ENCODE data around the gene SLC25A1. TPM values are rescaled to one million over a fixed set of nuclear protein-coding genes. Genes with fewer than 3 reads are reported as not detected.

Gene SLC25A1
- total RNA-seq, 1 donor, result 63.7 TPM

DNA sequence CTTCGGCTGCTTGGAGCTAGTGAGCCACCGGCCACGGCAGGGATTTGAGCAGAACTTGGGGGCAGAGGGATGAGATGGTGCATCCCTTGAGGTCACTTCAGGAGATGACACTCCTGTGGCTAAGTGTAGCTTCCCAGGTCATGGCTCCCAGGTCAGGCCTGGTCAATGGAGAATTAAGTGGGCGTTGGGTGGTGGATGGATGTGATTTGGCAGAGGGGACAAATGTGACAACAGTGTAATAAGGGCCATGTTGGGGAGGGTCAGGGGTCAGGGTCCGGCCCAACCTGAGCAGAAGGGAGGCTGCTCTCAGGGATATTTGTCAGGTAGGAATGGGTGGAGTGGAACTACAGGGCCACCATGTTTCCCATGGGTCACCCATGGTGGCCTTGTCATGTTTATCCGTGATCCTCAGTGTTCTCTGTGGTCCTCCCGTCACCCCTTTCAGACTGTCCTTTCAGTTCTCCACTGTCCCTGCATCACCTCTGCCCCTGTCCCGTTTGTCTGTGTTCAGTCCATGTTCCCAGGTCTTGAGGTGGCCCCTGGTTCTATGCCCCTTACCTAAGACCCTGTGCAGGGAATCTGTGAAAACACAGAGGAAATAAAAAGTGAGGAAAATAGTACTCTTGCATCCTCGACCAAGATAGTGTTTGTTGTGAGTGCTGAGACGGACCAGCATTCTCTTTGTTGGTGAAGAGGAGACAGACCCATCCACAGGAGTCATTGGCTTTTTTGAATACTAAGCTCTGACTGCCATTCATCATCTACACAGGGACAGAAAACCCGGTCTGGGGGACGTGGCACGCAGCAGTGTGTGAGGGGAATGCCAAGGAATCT, 6.1 kb downstream of the SLC25A1 start:
- peak; percentile 56 for DNase-seq (ENCODE audit: insufficient read length, low spot score, missing footprints)
- peaks cover 21% of the 10 kb centered on the region for H3K27me3 ChIP-seq (ENCODE audit: insufficient read depth, low read length)
- H3K36me3 ChIP-seq (ENCODE audit: insufficient read depth, low read length), result peaks cover 3% of the 10 kb centered on the region
- H3K4me1 ChIP-seq (ENCODE audit: insufficient read depth, low read length), result peaks cover 39% of the 10 kb centered on the region
- H3K4me3 ChIP-seq (ENCODE audit: insufficient read depth, low read length), result peak overlapping the region; percentile 99
- peaks cover 69% of the 10 kb centered on the region for H3K79me2 ChIP-seq (ENCODE audit: insufficient read depth, low read length)
- H4K20me1 ChIP-seq (ENCODE audit: insufficient read depth, low read length), result peaks cover 40% of the 10 kb centered on the region
- peak overlapping the region; percentile 93 for H3K4me2 ChIP-seq (ENCODE audit: insufficient read depth, low read length)
- H3K9me3 ChIP-seq (ENCODE audit: low read depth, low read length), result no peaks in the 10 kb centered on the region
- H2AFZ ChIP-seq (ENCODE audit: low read length), result peak overlapping the region; percentile 95
- TF ChIP-seq, protein P1, sequence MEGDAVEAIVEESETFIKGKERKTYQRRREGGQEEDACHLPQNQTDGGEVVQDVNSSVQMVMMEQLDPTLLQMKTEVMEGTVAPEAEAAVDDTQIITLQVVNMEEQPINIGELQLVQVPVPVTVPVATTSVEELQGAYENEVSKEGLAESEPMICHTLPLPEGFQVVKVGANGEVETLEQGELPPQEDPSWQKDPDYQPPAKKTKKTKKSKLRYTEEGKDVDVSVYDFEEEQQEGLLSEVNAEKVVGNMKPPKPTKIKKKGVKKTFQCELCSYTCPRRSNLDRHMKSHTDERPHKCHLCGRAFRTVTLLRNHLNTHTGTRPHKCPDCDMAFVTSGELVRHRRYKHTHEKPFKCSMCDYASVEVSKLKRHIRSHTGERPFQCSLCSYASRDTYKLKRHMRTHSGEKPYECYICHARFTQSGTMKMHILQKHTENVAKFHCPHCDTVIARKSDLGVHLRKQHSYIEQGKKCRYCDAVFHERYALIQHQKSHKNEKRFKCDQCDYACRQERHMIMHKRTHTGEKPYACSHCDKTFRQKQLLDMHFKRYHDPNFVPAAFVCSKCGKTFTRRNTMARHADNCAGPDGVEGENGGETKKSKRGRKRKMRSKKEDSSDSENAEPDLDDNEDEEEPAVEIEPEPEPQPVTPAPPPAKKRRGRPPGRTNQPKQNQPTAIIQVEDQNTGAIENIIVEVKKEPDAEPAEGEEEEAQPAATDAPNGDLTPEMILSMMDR (IDR thresholded peaks at IDR 0.05; ENCODE audit: extremely low read depth, low read depth, low read length), result no peak
- H3K27ac ChIP-seq (ENCODE audit: low read depth, low read length), result peak overlapping the region; percentile 90

DNA sequence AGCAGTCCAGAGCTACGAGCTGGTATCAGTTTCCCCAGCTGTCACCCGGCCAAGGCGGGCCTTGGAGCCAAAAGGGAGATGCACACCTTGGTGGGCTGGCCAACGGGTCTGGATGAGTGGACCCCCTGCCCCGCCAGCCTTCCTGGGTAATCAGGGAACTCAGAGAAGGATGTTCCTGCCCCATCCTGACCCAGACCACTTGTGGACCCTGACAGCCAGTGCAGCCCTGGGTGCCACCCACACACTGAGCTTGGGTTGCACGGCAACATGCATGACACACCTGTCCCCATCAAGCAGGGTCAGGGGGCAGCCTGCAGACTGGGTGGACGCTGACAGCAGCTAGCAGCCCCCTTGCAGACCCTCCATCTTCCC, 8.6 kb downstream of the SLC25A1 start:
- peak; percentile 42 for DNase-seq (ENCODE audit: insufficient read length, low spot score, missing footprints)
- peak overlapping the region; percentile 63 for H3K4me3 ChIP-seq (ENCODE audit: insufficient read depth, low read length)
- H3K27ac ChIP-seq (ENCODE audit: low read depth, low read length), result no peak overlapping the region
- peaks cover 45% of the 10 kb centered on the region for H3K79me2 ChIP-seq (ENCODE audit: insufficient read depth, low read length)
- H3K27me3 ChIP-seq (ENCODE audit: insufficient read depth, low read length), result peaks cover 31% of the 10 kb centered on the region
- TF ChIP-seq, protein P1 (IDR thresholded peaks at IDR 0.05; ENCODE audit: extremely low read depth, low read depth, low read length), result no peak
- H3K4me2 ChIP-seq (ENCODE audit: insufficient read depth, low read length), result peak overlapping the region; percentile 81
- no peaks in the 10 kb centered on the region for H3K36me3 ChIP-seq (ENCODE audit: insufficient read depth, low read length)
- peak overlapping the region; percentile 80 for H2AFZ ChIP-seq (ENCODE audit: low read length)
- no peaks in the 10 kb centered on the region for H3K9me3 ChIP-seq (ENCODE audit: low read depth, low read length)
- peaks cover 35% of the 10 kb centered on the region for H3K4me1 ChIP-seq (ENCODE audit: insufficient read depth, low read length)
- H4K20me1 ChIP-seq (ENCODE audit: insufficient read depth, low read length), result peaks cover 23% of the 10 kb centered on the region

DNA sequence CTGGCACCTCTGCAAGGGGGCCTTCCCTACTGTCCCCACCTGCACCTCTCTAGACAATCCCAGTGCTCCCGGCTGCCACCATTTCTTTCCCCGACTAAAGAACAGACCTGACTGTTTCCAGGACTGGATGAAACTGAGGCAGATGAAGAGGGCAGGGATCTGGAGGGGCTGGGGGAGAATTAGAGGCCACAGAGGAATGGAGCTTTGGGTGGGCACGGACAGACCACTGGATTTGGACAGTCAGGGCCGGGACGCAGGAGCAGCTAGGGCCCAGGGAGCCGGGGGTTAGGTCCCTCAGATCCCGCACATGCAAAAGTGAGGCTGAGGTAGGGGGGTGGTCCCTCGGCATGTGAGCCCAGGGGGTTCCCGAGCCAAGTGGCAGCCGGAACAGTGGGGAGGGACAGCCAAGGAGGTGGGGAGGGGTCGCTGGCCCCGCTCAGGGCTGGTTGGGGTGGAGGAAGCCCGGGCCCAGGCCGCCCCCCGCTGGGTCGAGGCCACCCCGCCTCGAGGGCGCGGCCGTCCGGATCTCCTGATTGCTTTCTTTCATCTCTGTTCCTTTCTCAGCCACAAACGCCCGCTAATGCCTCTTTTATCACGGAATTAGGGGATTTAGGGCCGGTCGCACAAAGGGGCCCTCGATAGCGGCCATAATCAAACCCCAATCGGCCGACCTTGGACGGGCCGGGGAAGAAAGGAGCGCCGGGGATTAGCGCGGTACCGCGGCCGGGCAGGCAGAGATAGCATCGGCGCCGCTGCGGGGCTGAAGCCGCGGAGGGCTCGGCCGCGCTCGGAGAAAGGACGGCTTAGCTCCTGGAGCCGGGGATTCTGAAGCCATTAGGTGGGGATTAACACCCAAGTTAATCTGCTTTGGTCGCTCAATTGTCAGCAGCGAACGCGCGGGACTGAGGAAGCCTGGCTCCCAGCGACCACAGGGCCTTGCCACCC, 9.3 kb downstream of the SLC25A1 start:
- peaks cover 16% of the 10 kb centered on the region for H4K20me1 ChIP-seq (ENCODE audit: insufficient read depth, low read length)
- H3K4me1 ChIP-seq (ENCODE audit: insufficient read depth, low read length), result peaks cover 28% of the 10 kb centered on the region
- peak; percentile 83 for DNase-seq (ENCODE audit: insufficient read length, low spot score, missing footprints)
- peaks cover 31% of the 10 kb centered on the region for H3K27me3 ChIP-seq (ENCODE audit: insufficient read depth, low read length)
- no peaks in the 10 kb centered on the region for H3K9me3 ChIP-seq (ENCODE audit: low read depth, low read length)
- H2AFZ ChIP-seq (ENCODE audit: low read length), result peak overlapping the region; percentile 80
- H3K36me3 ChIP-seq (ENCODE audit: insufficient read depth, low read length), result no peaks in the 10 kb centered on the region
- H3K27ac ChIP-seq (ENCODE audit: low read depth, low read length), result no peak overlapping the region
- peak overlapping the region; percentile 81 for H3K4me2 ChIP-seq (ENCODE audit: insufficient read depth, low read length)
- peaks cover 41% of the 10 kb centered on the region for H3K79me2 ChIP-seq (ENCODE audit: insufficient read depth, low read length)
- H3K4me3 ChIP-seq (ENCODE audit: insufficient read depth, low read length), result peak overlapping the region; percentile 63
- TF ChIP-seq, protein P1 (IDR thresholded peaks at IDR 0.05; ENCODE audit: extremely low read depth, low read depth, low read length), result no peak
